ENCODE measurements around the gene GPATCH8.
"Not testable (repeated sequence)": the region's sequence is repeated elsewhere in the genome, so short reads cannot be mapped to it uniquely, and the experiment has no call there.

GPATCH8 gene

GRCh38 chr17:44394112-44394511, 109.1 kb downstream of the GPATCH8 start:
- not testable (repeated sequence) for DNase-seq

DNA sequence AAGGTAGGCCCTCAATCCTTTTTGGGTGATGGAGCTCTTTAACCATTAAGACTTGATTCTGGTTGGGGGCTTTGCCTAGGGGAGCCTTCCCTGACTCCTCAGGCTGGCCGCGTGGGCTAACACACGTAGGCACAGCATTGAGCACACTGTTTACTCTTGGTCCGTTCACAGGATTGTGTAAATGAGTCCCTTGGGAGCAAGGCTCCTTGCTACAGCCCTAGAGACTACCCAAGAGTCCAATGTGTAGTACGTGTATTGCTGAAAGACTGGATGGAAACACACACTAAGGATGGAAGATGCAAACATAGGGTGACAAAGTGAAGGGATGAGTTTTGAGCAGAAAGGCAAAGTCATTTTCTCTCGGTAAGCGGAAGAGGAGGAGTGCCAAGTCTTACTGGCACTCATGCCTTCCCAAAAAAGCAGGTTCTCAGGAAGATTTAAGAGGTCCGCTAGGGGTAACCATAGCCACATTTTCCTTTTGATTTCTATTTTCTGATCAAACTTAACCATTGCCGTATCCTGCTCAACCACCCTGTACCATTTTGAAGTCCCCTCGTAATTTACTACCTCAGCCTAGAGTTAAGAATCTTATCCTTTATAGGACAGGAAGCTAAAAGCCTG, 112.8 kb downstream of the GPATCH8 start:
- no peak for DNase-seq

GRCh38 chr17:44389723-44390202, 113.4 kb downstream of the GPATCH8 start:
- no peak for DNase-seq

DNA sequence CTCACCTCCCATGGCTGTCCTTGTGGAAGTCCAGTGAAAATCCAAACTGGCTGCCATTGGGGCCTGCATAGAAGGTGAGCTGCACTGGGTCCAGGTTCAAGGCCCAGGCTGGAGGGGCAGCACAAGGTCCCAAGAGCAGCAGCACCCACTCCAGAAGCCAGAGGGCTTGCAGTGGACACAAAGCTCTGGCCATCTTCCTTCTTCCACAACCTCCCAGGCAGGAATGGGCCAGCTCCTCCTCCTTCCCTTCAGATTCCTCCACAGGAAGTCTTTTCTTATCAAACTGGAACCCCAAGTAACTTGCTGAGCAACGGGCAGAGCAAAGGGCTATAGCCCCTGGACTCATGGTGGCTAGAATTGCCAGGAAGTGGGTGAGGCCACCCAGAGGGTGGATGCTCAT, 113.9 kb downstream of the GPATCH8 start, which contains the start of gene ITGA2B:
ITGA2B (minus strand) TSS at position 369 of the 400 bp plus-strand sequence; CDS start at position 193, 176 bp downstream.
- no peak for DNase-seq

- DNase-seq = no peak
Observed at GRCh38 chr17:44387804-44388203, 115.4 kb downstream of the GPATCH8 start.

GRCh38 chr17:44386182-44386525, 117.1 kb downstream of the GPATCH8 start:
- no peak for DNase-seq

- peak; percentile 75 to 87 (median 84) for DNase-seq
Observed at GRCh38 chr17:44385287-44386181, 117.7 kb downstream of the GPATCH8 start.

DNA sequence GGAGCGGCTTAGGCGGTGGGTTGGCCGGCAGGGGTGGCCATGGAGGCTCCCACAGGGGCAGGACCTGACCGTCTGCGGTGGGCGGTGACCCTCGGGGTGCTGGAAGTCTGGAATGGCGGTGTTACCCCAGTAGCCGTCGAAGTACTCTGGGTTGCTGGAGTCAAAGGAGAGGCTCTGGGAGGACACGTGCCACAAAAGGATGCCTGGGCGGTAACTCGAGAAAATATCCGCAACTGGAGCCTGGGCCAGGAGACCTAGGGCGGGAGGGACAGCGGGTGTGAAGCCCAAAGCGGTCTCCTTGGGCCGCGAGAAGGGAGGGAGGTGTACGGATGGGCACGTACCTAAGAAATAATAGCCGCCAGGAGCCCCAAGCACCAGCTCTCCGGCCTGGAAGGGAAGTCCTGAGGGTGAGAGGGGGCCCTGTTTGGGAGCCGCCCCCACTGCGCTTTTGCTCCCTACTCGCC, 118.4 kb downstream of the GPATCH8 start:
- DNase-seq = no peak

GRCh38 chr17:44384281-44384822, 118.9 kb downstream of the GPATCH8 start:
- DNase-seq = no peak

- DNase-seq = no peak
Observed at GRCh38 chr17:44383861-44384260, 119.3 kb downstream of the GPATCH8 start.

GRCh38 chr17:44383363-44383762, 119.8 kb downstream of the GPATCH8 start:
- DNase-seq = no peak

DNA sequence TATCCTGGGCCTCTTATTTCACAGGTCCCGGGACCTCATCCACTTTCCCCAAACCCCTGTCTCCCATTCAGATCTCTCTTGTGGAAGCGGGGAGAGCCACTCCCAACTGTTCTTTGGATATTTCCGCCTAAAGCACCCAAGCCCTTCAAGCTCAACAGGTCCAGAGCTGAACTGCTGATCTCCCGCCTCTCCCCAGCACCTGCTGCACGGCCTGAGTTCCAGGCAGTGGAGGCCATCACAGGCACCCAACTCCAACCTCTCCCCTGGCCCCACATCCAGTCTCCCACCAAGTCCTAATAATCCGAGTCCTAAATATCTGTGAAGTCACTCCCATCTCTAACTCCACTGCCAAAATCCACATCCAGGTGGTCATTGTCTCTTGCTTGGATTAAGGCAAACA, 120.3 kb downstream of the GPATCH8 start:
- no peak for DNase-seq

- DNase-seq = no peak
Observed at GRCh38 chr17:44381810-44382305, 121.3 kb downstream of the GPATCH8 start.

DNA sequence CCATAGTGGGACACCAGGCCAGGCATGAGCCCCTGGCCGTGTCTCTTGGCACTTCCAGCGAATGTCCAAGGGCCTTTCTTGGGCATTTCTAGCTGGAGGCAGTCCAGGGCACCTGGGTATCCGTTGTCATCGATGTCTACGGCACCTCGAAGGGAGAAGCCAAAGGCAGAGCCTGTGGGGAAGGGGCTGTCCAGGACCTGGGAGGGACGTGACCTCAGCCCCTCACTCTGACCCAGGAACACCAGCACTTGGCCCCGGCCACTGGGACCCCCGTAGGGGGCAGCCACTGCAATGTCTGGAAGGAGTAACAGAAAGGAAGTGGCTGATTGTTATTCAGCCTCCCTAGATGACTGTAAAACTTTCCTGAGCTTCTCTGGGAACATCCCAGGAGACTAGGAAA, 122.4 kb downstream of the GPATCH8 start:
- no peak for DNase-seq

- DNase-seq = no peak
Observed at GRCh38 chr17:44379887-44380286, 123.3 kb downstream of the GPATCH8 start.

DNA sequence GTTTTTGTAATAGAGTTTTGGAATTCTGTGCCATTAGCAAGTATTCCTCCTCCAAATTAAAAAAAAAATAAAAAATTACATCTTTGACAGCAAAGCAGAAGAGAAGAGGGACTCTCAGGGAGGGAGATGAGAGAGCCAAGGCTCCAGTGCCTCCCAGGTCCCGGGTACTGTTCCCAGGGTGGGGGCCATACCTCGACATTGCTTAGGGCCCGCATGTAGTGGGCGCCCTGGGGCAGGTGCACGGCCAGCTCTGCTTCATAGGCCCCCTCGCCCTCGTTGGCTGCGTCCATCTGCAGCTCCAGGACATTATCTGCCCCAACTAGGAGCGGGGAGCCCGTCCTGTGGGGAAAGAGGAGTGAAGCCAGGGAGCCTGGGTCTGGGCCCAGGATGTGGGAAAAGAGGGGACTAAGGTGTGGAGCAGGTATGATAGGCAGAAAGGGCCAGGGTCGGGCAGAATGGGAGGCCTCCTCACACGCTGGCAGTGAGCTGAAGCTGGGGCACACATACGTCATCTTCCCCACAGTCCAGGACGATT, 125.0 kb downstream of the GPATCH8 start:
- no peak for DNase-seq

- DNase-seq = no peak
Observed at GRCh38 chr17:44376779-44377178, 126.4 kb downstream of the GPATCH8 start.

DNA sequence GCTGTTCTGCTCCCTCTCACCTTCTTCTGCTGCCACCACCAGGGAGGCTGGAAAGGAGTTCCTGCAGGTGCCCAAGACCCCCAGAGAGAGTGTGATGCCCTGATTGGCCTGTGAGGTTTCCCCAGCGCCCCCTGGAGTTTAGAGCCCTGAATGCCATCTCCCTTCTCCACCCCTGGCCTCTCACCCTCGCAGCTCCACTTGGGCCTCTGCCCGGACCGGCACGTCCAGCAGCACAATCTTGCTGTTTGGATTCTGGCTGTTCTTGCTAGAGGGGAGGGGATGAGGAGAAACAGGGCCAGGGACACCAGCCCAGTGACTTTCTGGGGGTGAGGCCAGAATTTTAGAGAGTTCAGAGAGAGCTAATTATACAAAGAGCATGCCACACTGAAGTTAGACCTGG, 127.1 kb downstream of the GPATCH8 start:
- DNase-seq = no peak

DNA sequence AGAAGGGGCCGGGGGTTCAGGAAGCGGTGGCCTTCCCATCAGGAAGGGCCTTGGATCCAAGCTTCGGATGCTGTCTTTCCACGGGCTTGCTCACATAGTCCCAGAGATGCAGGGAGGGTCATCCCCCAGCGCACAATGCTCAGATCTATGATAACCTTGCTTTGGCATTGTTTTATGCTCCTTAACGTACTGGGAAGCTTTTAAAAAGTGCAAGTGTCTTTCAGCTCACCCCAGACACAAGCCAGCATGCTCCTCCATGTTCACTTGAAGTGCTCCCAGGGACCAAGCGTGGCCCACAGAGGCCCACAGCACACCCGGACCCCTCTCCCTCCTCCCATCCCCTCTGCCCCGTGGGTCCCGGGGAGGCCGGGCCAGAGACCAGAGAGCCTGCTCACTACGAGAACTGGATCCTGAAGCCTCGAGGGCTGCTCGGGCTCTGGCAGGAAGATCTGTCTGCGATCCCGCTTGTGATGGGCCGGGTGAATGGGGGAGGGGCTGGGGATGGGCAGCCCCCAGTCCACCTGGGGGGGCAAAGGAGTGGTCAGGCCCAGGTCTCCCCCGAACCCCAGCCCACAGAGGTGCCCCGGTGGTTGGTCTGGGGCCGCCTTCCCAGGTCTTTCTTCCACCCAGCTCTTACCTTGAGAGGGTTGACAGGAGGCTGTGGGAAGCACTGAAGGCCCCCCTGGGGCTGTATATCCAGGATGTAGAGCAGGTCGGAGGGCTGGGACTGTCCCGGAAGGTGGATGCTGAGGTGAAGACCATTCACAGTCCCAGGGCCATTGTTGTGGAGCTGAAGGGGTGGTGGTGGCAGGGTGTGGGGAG, 127.8 kb downstream of the GPATCH8 start:
- DNase-seq = no peak

DNA sequence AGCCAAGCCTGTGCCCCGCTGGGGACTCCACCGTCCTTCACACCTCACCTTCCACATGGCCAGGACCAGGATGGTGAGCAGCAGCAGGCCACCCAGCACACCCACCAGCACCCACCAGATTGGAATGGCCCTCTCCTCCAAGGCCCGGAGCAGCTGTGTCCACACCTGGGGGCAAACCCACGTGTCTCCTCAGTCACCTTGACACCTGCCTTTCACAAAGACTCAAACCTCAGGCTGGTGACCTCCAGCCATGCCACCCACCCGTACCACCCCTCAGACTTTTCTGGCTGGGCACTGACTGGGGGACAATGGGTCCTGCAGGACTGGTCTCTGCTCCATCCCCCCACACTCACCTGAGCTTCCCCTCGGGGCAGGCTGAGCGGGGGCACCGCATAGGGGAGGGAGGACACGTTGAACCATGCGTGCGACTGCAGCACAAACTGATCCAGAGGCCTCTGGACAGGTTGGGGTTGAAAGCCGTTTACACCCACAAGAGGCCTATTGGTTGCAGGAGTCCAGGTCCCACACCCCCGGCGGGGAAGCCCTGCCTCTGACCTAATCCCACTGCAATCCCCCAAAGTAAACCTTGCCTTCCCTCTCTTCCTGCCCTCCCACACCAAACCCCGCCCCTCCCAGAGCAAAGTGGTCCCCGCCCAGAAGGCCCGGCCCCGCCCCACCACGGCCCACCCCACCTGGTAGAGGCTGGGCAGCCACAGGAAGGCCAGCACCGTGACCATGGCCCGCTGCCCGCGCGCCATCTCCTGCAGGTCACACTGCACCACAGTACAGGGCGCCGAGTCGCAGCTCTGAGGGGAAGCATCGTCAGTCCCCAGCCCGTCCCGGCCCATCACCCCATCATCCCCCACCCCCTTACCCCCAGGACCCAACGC, 128.7 kb downstream of the GPATCH8 start:
- no peak for DNase-seq

DNA sequence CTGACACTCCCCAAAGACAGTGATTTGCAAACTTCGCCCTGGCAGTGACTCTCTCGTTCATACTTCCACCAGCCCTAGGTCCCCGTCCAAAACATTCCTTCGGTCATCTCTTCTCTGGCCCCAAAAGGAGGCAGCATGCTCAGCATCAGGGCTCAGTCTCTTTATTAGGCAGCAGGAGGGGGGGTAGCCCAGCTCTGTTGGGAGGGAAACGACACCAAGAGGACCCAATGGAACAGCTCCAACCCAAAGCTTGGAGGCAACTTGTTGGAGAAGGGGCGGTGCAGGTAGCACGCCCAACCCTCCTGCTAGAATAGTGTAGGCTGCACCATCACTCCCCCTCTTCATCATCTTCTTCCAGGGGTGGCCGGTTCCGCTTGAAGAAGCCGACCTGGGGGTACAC, 131.2 kb downstream of the GPATCH8 start:
- DNase-seq = no peak

All from stimulated activated naive CD4-positive, alpha-beta T cell (primary cell).